H7 (cell line): ENCODE measurements around the gene EBF3. TPM values are rescaled to one million over a fixed set of nuclear protein-coding genes. Genes with fewer than 3 reads are reported as not detected.

Experiments used
- DNase-seq: peaks from one replicate; pipeline ENCODE4 v3.0.0; 2012
- H3K27me3 ChIP-seq: 2 replicates; pipeline ENCODE4 v1.6.0; 2011; ENCODE audit warnings: mild to moderate bottlenecking, low read length; ENCODE audit not compliant: control insufficient read depth, insufficient read depth
- H3K36me3 ChIP-seq: replicated peaks from 2 replicates; pipeline ENCODE4 v1.5.1; 2011; ENCODE audit warnings: low read length; ENCODE audit not compliant: control insufficient read depth, insufficient read depth
- H3K4me3 ChIP-seq: 2 replicates; pipeline ENCODE4 v1.5.1; 2011; ENCODE audit warnings: low read depth, mild to moderate bottlenecking, control low read depth, low read length, moderate library complexity; ENCODE audit not compliant: insufficient read depth
- total RNA-seq: library from RNA; depleted of rRNA; stranded (reverse); fragments of >200 nt; shearing (Covaris generic); gene quantifications from 2 replicates; pipeline ENCODE4 v1.2.3, GENCODE V29; 2014

Gene EBF3
- total RNA-seq, 1 experiment from 2014 or later = 0.76 TPM

GRCh38 chr10:129846991-129847391, 117.1 kb downstream of the EBF3 start:
- H3K36me3 ChIP-seq = no peaks in the 10 kb centered on the region
- H3K4me3 ChIP-seq = no peak overlapping the region
- no peak for DNase-seq
- no peaks in the 10 kb centered on the region for H3K27me3 ChIP-seq

GRCh38 chr10:129845111-129845753, 118.8 kb downstream of the EBF3 start:
- no peak for DNase-seq
- Histone ChIP-seq H3K4me3 (no peak overlapping the region), H3K36me3 (no peaks in the 10 kb centered on the region), H3K27me3 (no peaks in the 10 kb centered on the region)

- no peaks in the 10 kb centered on the region for H3K36me3 ChIP-seq
- H3K4me3 ChIP-seq = no peak overlapping the region
- no peak for DNase-seq
- H3K27me3 ChIP-seq = no peaks in the 10 kb centered on the region
These were observed 119.8 kb downstream of the EBF3 start for GRCh38 chr10:129844216-129844766.

GRCh38 chr10:129843702-129844101, 120.4 kb downstream of the EBF3 start:
- no peak overlapping the region for H3K4me3 ChIP-seq

GRCh38 chr10:129843131-129843541, 120.9 kb downstream of the EBF3 start:
- Histone ChIP-seq H3K36me3 (no peaks in the 10 kb centered on the region), H3K4me3 (no peak overlapping the region), H3K27me3 (no peaks in the 10 kb centered on the region)
- DNase-seq = no peak

More at GRCh38 chr10:129843702-129844101, 120.4 kb downstream of the EBF3 start:
- Histone ChIP-seq H3K27me3 (no peaks in the 10 kb centered on the region), H3K36me3 (no peaks in the 10 kb centered on the region)
- no peak for DNase-seq

GRCh38 chr10:129842031-129842430, 122.0 kb downstream of the EBF3 start:
- no peak for DNase-seq
- Histone ChIP-seq H3K27me3 (no peaks in the 10 kb centered on the region), H3K4me3 (no peak overlapping the region), H3K36me3 (no peaks in the 10 kb centered on the region)

GRCh38 chr10:129841590-129841989, 122.5 kb downstream of the EBF3 start:
- DNase-seq = no peak
- Histone ChIP-seq H3K36me3 (no peaks in the 10 kb centered on the region), H3K27me3 (no peaks in the 10 kb centered on the region), H3K4me3 (no peak overlapping the region)

GRCh38 chr10:129841071-129841470, 123.0 kb downstream of the EBF3 start:
- no peaks in the 10 kb centered on the region for H3K36me3 ChIP-seq
- DNase-seq = no peak

GRCh38 chr10:129840196-129840590, 123.9 kb downstream of the EBF3 start:
- Histone ChIP-seq H3K36me3 (no peaks in the 10 kb centered on the region), H3K27me3 (no peaks in the 10 kb centered on the region), H3K4me3 (no peak overlapping the region)
- no peak for DNase-seq

More at GRCh38 chr10:129841071-129841470, 123.0 kb downstream of the EBF3 start:
- H3K4me3 ChIP-seq = no peak overlapping the region
- no peaks in the 10 kb centered on the region for H3K27me3 ChIP-seq

GRCh38 chr10:129839285-129840195, 124.5 kb downstream of the EBF3 start:
- Histone ChIP-seq H3K4me3 (no peak overlapping the region), H3K27me3 (no peaks in the 10 kb centered on the region), H3K36me3 (no peaks in the 10 kb centered on the region)
- DNase-seq = no peak

- Histone ChIP-seq H3K27me3 (no peaks in the 10 kb centered on the region), H3K4me3 (no peak overlapping the region), H3K36me3 (no peaks in the 10 kb centered on the region)
- no peak for DNase-seq
These were observed 125.3 kb downstream of the EBF3 start for GRCh38 chr10:129838794-129839193.

- Histone ChIP-seq H3K36me3 (no peaks in the 10 kb centered on the region), H3K27me3 (no peaks in the 10 kb centered on the region), H3K4me3 (no peak overlapping the region)
- DNase-seq = no peak
These were observed 126.0 kb downstream of the EBF3 start for GRCh38 chr10:129837909-129838582.

GRCh38 chr10:129836253-129836652, 127.8 kb downstream of the EBF3 start:
- H3K4me3 ChIP-seq = no peak overlapping the region
- no peaks in the 10 kb centered on the region for H3K27me3 ChIP-seq
- no peak for DNase-seq
- no peaks in the 10 kb centered on the region for H3K36me3 ChIP-seq

- Histone ChIP-seq H3K36me3 (no peaks in the 10 kb centered on the region), H3K27me3 (no peaks in the 10 kb centered on the region), H3K4me3 (no peak overlapping the region)
- DNase-seq = no peak
These were observed 129.9 kb downstream of the EBF3 start for GRCh38 chr10:129833994-129834739.
